ENCODE measurements around the gene TMEFF2. TPM values are rescaled to one million over a fixed set of nuclear protein-coding genes. Genes with fewer than 3 reads are reported as not detected.

TMEFF2 gene
- total and polyA plus RNA-seq, 2 experiments from 2014 or later, result 1.7 to 2.2 TPM

DNA sequence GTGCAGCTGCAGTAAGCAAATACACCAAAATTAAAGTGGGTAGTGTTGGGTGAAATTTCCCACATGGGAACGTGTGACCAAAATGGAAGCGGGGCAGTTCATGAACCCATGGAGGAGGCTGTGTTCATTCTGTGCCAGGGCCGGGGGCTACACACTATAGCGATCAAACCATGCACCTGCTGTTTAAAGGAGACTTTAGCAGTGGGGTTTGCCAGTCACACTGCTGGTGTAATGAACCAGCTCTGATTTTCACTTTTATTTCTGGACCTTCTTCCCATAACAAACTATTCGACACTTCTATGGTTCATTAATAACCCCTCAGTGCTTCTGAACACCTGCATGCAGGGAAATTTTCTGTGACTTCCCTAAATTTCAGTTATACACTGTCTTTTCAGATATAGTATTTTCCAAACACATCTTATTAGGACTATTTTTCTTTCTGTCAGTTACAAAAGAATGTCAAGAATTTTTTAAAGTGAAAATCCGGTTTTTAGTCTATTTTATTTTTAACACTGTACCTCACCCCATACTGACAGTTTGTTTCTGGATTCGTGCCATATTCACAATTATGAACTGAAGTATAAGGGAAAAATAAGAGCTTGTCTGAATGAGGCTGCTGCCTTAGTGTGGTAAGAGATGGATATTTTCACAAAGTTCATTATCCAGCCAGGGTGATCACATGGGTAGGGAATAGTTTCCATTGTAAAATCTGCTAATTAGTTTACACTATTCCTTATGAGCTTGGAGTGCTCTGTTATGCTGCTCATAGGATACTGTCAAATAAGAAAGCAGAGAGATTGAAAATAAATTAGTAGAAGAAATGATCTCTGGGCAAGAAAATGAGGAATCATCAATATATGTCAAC, 236.5 kb downstream of the TMEFF2 start:
- Histone ChIP-seq H4K20me1 (replicated peaks; ENCODE audit: insufficient read depth) (no peaks in the 10 kb centered on the region), H3K36me3 (ENCODE audit: insufficient read depth) (no peaks in the 10 kb centered on the region), H3K79me2 (replicated peaks; ENCODE audit: insufficient read depth) (no peaks in the 10 kb centered on the region), H3K4me1 (ENCODE audit: insufficient read depth) (no peaks in the 10 kb centered on the region), H3K27me3 (ENCODE audit: insufficient read depth) (no peaks in the 10 kb centered on the region), H3K9me2 (ENCODE audit: insufficient read depth) (0 out of 2 replicates have a peak, but pooled peaks cover 2% of the 10 kb centered on the region), H3F3A (replicated peaks; ENCODE audit: low read depth) (no peaks in the 10 kb centered on the region), H3K27ac (ENCODE audit: low read depth) (no peak overlapping the region), H3K4me3 (no peak overlapping the region), H2AFZ (no peak overlapping the region), H3K4me2 (no peak overlapping the region)
- no peaks in the 10 kb centered on the region for H3K9me3 Mint-ChIP-seq
- TF ChIP-seq ZNF114 (CRISPR knock-in tag; IDR thresholded peaks at IDR 0.05) (no peak), POLR2AphosphoS5 (IDR thresholded peaks at IDR 0.05; ENCODE audit: low read depth) (no peak), STAT1 (IDR thresholded peaks at IDR 0.05; ENCODE audit: unreplicated experiment) (no peak), ZNF331 (CRISPR knock-in tag; IDR thresholded peaks at IDR 0.05; ENCODE audit: low read depth) (no peak), NANOG (IDR thresholded peaks at IDR 0.05; ENCODE audit: borderline replicate concordance) (no peak), EZH2 (IDR thresholded peaks at IDR 0.05; ENCODE audit: low read depth, unreplicated experiment) (no peak), JUNB (IDR thresholded peaks at IDR 0.05; ENCODE audit: unreplicated experiment) (no peak), CREB1 (CRISPR knock-in tag; IDR thresholded peaks at IDR 0.05; ENCODE audit: low read depth) (no peak), EZH2phosphoT487 (IDR thresholded peaks at IDR 0.05; ENCODE audit: unreplicated experiment) (no peak)
- TF ChIP-seq, protein P1, sequence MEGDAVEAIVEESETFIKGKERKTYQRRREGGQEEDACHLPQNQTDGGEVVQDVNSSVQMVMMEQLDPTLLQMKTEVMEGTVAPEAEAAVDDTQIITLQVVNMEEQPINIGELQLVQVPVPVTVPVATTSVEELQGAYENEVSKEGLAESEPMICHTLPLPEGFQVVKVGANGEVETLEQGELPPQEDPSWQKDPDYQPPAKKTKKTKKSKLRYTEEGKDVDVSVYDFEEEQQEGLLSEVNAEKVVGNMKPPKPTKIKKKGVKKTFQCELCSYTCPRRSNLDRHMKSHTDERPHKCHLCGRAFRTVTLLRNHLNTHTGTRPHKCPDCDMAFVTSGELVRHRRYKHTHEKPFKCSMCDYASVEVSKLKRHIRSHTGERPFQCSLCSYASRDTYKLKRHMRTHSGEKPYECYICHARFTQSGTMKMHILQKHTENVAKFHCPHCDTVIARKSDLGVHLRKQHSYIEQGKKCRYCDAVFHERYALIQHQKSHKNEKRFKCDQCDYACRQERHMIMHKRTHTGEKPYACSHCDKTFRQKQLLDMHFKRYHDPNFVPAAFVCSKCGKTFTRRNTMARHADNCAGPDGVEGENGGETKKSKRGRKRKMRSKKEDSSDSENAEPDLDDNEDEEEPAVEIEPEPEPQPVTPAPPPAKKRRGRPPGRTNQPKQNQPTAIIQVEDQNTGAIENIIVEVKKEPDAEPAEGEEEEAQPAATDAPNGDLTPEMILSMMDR (conservative IDR thresholded peaks at IDR 0.05; ENCODE audit: low read depth in 2 of 2), result no peak
- TF ChIP-seq, protein P2, sequence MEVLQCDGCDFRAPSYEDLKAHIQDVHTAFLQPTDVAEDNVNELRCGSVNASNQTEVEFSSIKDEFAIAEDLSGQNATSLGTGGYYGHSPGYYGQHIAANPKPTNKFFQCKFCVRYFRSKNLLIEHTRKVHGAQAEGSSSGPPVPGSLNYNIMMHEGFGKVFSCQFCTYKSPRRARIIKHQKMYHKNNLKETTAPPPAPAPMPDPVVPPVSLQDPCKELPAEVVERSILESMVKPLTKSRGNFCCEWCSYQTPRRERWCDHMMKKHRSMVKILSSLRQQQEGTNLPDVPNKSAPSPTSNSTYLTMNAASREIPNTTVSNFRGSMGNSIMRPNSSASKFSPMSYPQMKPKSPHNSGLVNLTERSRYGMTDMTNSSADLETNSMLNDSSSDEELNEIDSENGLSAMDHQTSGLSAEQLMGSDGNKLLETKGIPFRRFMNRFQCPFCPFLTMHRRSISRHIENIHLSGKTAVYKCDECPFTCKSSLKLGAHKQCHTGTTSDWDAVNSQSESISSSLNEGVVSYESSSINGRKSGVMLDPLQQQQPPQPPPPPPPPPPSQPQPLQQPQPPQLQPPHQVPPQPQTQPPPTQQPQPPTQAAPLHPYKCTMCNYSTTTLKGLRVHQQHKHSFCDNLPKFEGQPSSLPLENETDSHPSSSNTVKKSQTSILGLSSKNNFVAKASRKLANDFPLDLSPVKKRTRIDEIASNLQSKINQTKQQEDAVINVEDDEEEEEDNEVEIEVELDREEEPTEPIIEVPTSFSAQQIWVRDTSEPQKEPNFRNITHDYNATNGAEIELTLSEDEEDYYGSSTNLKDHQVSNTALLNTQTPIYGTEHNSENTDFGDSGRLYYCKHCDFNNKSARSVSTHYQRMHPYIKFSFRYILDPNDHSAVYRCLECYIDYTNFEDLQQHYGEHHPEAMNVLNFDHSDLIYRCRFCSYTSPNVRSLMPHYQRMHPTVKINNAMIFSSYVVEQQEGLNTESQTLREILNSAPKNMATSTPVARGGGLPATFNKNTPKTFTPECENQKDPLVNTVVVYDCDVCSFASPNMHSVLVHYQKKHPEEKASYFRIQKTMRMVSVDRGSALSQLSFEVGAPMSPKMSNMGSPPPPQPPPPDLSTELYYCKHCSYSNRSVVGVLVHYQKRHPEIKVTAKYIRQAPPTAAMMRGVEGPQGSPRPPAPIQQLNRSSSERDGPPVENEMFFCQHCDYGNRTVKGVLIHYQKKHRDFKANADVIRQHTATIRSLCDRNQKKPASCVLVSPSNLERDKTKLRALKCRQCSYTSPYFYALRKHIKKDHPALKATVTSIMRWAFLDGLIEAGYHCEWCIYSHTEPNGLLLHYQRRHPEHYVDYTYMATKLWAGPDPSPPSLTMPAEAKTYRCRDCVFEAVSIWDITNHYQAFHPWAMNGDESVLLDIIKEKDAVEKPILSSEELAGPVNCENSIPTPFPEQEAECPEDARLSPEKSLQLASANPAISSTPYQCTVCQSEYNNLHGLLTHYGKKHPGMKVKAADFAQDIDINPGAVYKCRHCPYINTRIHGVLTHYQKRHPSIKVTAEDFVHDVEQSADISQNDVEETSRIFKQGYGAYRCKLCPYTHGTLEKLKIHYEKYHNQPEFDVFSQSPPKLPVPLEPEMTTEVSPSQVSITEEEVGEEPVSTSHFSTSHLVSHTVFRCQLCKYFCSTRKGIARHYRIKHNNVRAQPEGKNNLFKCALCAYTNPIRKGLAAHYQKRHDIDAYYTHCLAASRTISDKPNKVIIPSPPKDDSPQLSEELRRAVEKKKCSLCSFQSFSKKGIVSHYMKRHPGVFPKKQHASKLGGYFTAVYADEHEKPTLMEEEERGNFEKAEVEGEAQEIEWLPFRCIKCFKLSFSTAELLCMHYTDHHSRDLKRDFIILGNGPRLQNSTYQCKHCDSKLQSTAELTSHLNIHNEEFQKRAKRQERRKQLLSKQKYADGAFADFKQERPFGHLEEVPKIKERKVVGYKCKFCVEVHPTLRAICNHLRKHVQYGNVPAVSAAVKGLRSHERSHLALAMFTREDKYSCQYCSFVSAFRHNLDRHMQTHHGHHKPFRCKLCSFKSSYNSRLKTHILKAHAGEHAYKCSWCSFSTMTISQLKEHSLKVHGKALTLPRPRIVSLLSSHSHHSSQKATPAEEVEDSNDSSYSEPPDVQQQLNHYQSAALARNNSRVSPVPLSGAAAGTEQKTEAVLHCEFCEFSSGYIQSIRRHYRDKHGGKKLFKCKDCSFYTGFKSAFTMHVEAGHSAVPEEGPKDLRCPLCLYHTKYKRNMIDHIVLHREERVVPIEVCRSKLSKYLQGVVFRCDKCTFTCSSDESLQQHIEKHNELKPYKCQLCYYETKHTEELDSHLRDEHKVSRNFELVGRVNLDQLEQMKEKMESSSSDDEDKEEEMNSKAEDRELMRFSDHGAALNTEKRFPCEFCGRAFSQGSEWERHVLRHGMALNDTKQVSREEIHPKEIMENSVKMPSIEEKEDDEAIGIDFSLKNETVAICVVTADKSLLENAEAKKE (CRISPR knock-in tag; IDR thresholded peaks at IDR 0.05), result no peak
- TF ChIP-seq, protein P3, sequence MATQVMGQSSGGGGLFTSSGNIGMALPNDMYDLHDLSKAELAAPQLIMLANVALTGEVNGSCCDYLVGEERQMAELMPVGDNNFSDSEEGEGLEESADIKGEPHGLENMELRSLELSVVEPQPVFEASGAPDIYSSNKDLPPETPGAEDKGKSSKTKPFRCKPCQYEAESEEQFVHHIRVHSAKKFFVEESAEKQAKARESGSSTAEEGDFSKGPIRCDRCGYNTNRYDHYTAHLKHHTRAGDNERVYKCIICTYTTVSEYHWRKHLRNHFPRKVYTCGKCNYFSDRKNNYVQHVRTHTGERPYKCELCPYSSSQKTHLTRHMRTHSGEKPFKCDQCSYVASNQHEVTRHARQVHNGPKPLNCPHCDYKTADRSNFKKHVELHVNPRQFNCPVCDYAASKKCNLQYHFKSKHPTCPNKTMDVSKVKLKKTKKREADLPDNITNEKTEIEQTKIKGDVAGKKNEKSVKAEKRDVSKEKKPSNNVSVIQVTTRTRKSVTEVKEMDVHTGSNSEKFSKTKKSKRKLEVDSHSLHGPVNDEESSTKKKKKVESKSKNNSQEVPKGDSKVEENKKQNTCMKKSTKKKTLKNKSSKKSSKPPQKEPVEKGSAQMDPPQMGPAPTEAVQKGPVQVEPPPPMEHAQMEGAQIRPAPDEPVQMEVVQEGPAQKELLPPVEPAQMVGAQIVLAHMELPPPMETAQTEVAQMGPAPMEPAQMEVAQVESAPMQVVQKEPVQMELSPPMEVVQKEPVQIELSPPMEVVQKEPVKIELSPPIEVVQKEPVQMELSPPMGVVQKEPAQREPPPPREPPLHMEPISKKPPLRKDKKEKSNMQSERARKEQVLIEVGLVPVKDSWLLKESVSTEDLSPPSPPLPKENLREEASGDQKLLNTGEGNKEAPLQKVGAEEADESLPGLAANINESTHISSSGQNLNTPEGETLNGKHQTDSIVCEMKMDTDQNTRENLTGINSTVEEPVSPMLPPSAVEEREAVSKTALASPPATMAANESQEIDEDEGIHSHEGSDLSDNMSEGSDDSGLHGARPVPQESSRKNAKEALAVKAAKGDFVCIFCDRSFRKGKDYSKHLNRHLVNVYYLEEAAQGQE (IDR thresholded peaks at IDR 0.05; ENCODE audit: unreplicated experiment), result no peak
- TF ChIP-seq, protein P4, sequence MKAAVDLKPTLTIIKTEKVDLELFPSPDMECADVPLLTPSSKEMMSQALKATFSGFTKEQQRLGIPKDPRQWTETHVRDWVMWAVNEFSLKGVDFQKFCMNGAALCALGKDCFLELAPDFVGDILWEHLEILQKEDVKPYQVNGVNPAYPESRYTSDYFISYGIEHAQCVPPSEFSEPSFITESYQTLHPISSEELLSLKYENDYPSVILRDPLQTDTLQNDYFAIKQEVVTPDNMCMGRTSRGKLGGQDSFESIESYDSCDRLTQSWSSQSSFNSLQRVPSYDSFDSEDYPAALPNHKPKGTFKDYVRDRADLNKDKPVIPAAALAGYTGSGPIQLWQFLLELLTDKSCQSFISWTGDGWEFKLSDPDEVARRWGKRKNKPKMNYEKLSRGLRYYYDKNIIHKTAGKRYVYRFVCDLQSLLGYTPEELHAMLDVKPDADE (IDR thresholded peaks at IDR 0.05), result no peak
- H3K4me3 Mint-ChIP-seq, result no peak overlapping the region
- H3K36me3 Mint-ChIP-seq (ENCODE audit: low read depth), result no peaks in the 10 kb centered on the region
- H3K27ac Mint-ChIP-seq, result peak overlapping the region; percentile 33; the same call in 1 of the 2 replicates
- peaks cover 1% of the 10 kb centered on the region for H3K27me3 Mint-ChIP-seq (ENCODE audit: insufficient read depth, low read depth, poor library complexity)
- no peaks in the 10 kb centered on the region for H3K4me1 Mint-ChIP-seq
- DNase-seq (ENCODE audit: low spot score) (no peak), ATAC-seq (no peak)
